Transverse colon (tissue), 4 donors: Measurements from ENCODE around the gene UBE2S. TPM values are rescaled to one million over a fixed set of nuclear protein-coding genes. Genes with fewer than 3 reads are reported as not detected.

ENCODE experiments used
- DNase-seq: peaks from one replicate; pipeline ENCODE4 v3.0.0-alpha.2; 2019
- H3K27ac ChIP-seq, 4 donors: fragments of 200-600 bp; sonication (generic); 2 replicates each; pipeline ENCODE4 v1.5.1; 2016 to 2018; ENCODE audit warnings: inconsistent platforms in 4 of 4
- H3K27me3 ChIP-seq: fragments of 200-600 bp; sonication (generic); 2 replicates; pipeline ENCODE4 v1.5.1; 2017; ENCODE audit warnings: inconsistent platforms
- H3K36me3 ChIP-seq, 4 donors: fragments of 200-600 bp; sonication (generic); 2 replicates each; pipeline ENCODE4 v1.5.1; 2017 to 2019; ENCODE audit warnings: inconsistent platforms in 4 of 4
- H3K4me1 ChIP-seq, 4 donors: fragments of 200-600 bp; sonication (generic); 2 replicates each; pipeline ENCODE4 v1.5.1; 2017 to 2020; ENCODE audit warnings: inconsistent platforms in 4 of 4
- H3K4me3 ChIP-seq, 4 donors: fragments of 200-600 bp; sonication (generic); 1 replicate in 1 of 4; 2 replicates in 3 of 4; pipeline versions ENCODE4 v1.5.1 to v1.6.1; 2017 to 2019; ENCODE audit warnings: inconsistent platforms in 4 of 4
- H3K9me3 ChIP-seq, 2 donors: fragments of 200-600 bp; sonication (generic); 2 replicates each; pipeline ENCODE4 v1.5.1; 2017 to 2019; ENCODE audit warnings: inconsistent platforms in 2 of 2
- CTCF ChIP-seq, 5 experiments: fragments of 200-600 bp in 3 of 5; fragments of 450-650 bp in 2 of 5; sonication (generic) in 3 of 5; IDR thresholded peaks; 1 replicate in 2 of 5; 2 replicates in 3 of 5; pipeline ENCODE4 v1.5.1; 2016 to 2017; ENCODE audit warnings: antibody characterized with exemption in 5 of 5, inconsistent platforms in 3 of 5, mild to moderate bottlenecking in 2 of 5, moderate library complexity in 1 of 5
- EP300 ChIP-seq: sonication (generic); formaldehyde crosslinking; IDR thresholded peaks from one replicate; pipeline ENCODE4 v1.6.1; 2017; ENCODE audit warnings: antibody characterized with exemption, low read depth
- POLR2A ChIP-seq: fragments of 450-650 bp; IDR thresholded peaks from one replicate; pipeline ENCODE4 v1.6.1; 2016; ENCODE audit warnings: antibody characterized with exemption, mild to moderate bottlenecking, moderate library complexity
- POLR2AphosphoS5 ChIP-seq, 3 donors: sonication (generic); formaldehyde crosslinking; IDR thresholded peaks; one replicate each; pipeline ENCODE4 v1.6.1; 2016; ENCODE audit warnings: antibody characterized with exemption in 3 of 3
- WGBS, 2 donors: methylation state at CpG; one replicate each; pipeline ENCODE4 v1.1.5; 2018; ENCODE audit warnings: low coverage in 1 of 2; 5-methylcytosine and 5-hydroxymethylcytosine counted together
- in situ Hi-C, 4 donors: fragments of 200-750 bp; cut with MboI; loops; one replicate each; pipeline versions ENCODE4 v1.15.0 to v1.15.1; 2017; ENCODE audit warnings: low sequenced_read_pairs in 3 of 4, low pct_ligation_motif_present in 1 of 4, low pct_unique_long_range_greater_than_20kb in 1 of 4
- intact Hi-C: fragments of 100-400 bp; cut with DNase I; formaldehyde crosslinking; loops from one replicate; pipeline ENCODE4 v1.15.1; 2023; ENCODE audit warnings: low total_unique reads
- total RNA-seq, 4 donors: library from RNA; depleted of rRNA; stranded (reverse); fragments of >200 nt; gene quantifications; one replicate each; pipeline ENCODE4 v1.1.0, GENCODE V29; 2016

The UBE2S gene
- total RNA-seq, 4 donors from 2014 or later = 12.4 to 40.8 (median 18.1) TPM

- Histone ChIP-seq H3K4me1 (peaks cover 0 to 24% (median 3%) of the 10 kb centered on the region in 4 donors), H3K4me3 (no peak overlapping the region), H3K27ac (no peak overlapping the region), H3K9me3 (no peaks in the 10 kb centered on the region), H3K27me3 (peaks cover 82% of the 10 kb centered on the region), H3K36me3 (no peaks in the 10 kb centered on the region)
- TF ChIP-seq POLR2AphosphoS5 (IDR thresholded peaks at IDR 0.05) (no peak), POLR2A (no peak), EP300 (no peak), CTCF (IDR thresholded peaks at IDR 0.05) (no peak)
- in situ Hi-C loops = no loop called here
- no peak for DNase-seq
- intact Hi-C loops = no loop called here
- WGBS, 2 donors = 80 to 83% methylated on average over 2 to 5 of the region's 5 CpGs
Observed at GRCh38 chr19:55439052-55439451, 31.5 kb upstream of the UBE2S start.

GRCh38 chr19:55437410-55437809 is 29.8 kb upstream of the UBE2S start:
- Histone ChIP-seq H3K36me3 (no peaks in the 10 kb centered on the region), H3K27ac (no peak overlapping the region), H3K4me3 (no peak overlapping the region), H3K4me1 (peaks cover 0 to 20% (median 3%) of the 10 kb centered on the region in 4 donors), H3K9me3 (no peaks in the 10 kb centered on the region), H3K27me3 (peaks cover 83% of the 10 kb centered on the region)
- in situ Hi-C loops = no loop called here
- WGBS, 2 donors = 0 to 7% methylated on average over 6 to 17 of the region's 17 CpGs
- no peak for DNase-seq
- TF ChIP-seq POLR2A (no peak), CTCF (IDR thresholded peaks at IDR 0.05) (no peak), EP300 (no peak), POLR2AphosphoS5 (IDR thresholded peaks at IDR 0.05) (no peak)
- intact Hi-C loops = no loop called here

GRCh38 chr19:55436847-55437246 is 29.3 kb upstream of the UBE2S start:
- TF ChIP-seq POLR2AphosphoS5 (IDR thresholded peaks at IDR 0.05) (no peak), POLR2A (no peak), CTCF (IDR thresholded peaks at IDR 0.05) (no peak), EP300 (no peak)
- intact Hi-C loops = no loop called here
- in situ Hi-C loops = no loop called here
- DNase-seq = no peak
- Histone ChIP-seq H3K4me1 (peaks cover 0 to 15% (median under 1%) of the 10 kb centered on the region in 4 donors), H3K27ac (no peak overlapping the region), H3K4me3 (no peak overlapping the region), H3K9me3 (no peaks in the 10 kb centered on the region), H3K27me3 (peaks cover 83% of the 10 kb centered on the region), H3K36me3 (no peaks in the 10 kb centered on the region)
- 49% methylated on average over 8 of the region's 8 CpGs; no CpG with 5 or more reads in 1 of the 2 donors for WGBS, 2 donors

GRCh38 chr19:55435020-55435419 is 27.4 kb upstream of the UBE2S start:
- Histone ChIP-seq H3K27me3 (peaks cover 75% of the 10 kb centered on the region), H3K9me3 (no peaks in the 10 kb centered on the region), H3K27ac (no peak overlapping the region), H3K36me3 (no peaks in the 10 kb centered on the region), H3K4me3 (no peak overlapping the region), H3K4me1 (no peaks in the 10 kb centered on the region)
- in situ Hi-C loops (no loop called here), intact Hi-C loops (no loop called here)
- WGBS, 2 donors = 91 to 100% methylated on average over 4 of the region's 4 CpGs
- DNase-seq = no peak
- TF ChIP-seq POLR2AphosphoS5 (IDR thresholded peaks at IDR 0.05) = no peak
- TF ChIP-seq EP300 = no peak
- TF ChIP-seq CTCF (IDR thresholded peaks at IDR 0.05) = no peak
- no peak for TF ChIP-seq POLR2A
